K562 (cell line): ENCODE data around the gene SRBD1. TPM values are rescaled to one million over a fixed set of nuclear protein-coding genes. Genes with fewer than 3 reads are reported as not detected.

Experiments used
- ATAC-seq: fragments of 200-7000 bp; cut with Tn5 transposase; 3 replicates; pipeline ENCODE4 v1.9.1; 2020; ENCODE audit warnings: moderate library complexity
- BruUV-seq: library from RNA; stranded (reverse); fragments of 400-500 nt; replicated peaks from 2 replicates; lab custom pipeline; 2021; lab: Mats Ljungman, UMichigan
- CTCF ChIA-PET: fragments of 300-600 bp; formaldehyde crosslinking; extraction: SDS; loops from one replicate; lab custom pipeline; 2021; ENCODE audit warnings: low intra/inter-chr PET ratio; lab: Yijun Ruan, JAX
- POLR2A ChIA-PET: fragments of 300-600, 350-650 bp; sonication (Branson Sonifier 250); formaldehyde crosslinking; extraction: SDS; loops from one replicate; lab custom pipeline; 2021; ENCODE audit warnings: antibody characterized with exemption, inconsistent platforms; lab: Yijun Ruan, JAX
- DNase-seq, 4 experiments: peaks; one replicate each; pipeline versions ENCODE4 v3.0.0 to v3.0.0-alpha.2; 2011 to 2018; ENCODE audit warnings: low spot score in 3 of 4, mixed read lengths in 3 of 4; ENCODE audit errors: extremely low read depth in 1 of 4
- FAIRE-seq: peaks from 2 replicates; lab custom pipeline; 2011; peaks lifted over from hg19 to GRCh38; lab: Jason Lieb, UNC
- H2AFZ ChIP-seq: 2 replicates; pipeline ENCODE4 v1.6.0; 2011; ENCODE audit warnings: low read depth, low read length, control low read depth, inconsistent platforms
- H3K27ac ChIP-seq: fragments of 200-600 bp; 3 replicates; pipeline ENCODE4 v1.8.0; 2011; ENCODE audit warnings: low read depth, mild to moderate bottlenecking, control low read depth, inconsistent platforms, low read length, moderate library complexity, mixed read lengths; ENCODE audit errors: extremely low read depth
- H3K27me3 ChIP-seq, 2 experiments: fragments of 300-600 bp in 1 of 2; 2 replicates in 1 of 2; 3 replicates in 1 of 2; pipeline versions ENCODE4 v1.6.0 to v1.8.0; 2011; ENCODE audit warnings: inconsistent platforms in 2 of 2, low read length in 2 of 2, mild to moderate bottlenecking in 1 of 2, mixed read lengths in 1 of 2, moderate library complexity in 1 of 2; ENCODE audit not compliant: control insufficient read depth in 2 of 2, insufficient read depth in 2 of 2
- H3K36me3 ChIP-seq: fragments of 300-600 bp; 3 replicates; pipeline ENCODE4 v1.8.0; 2011; ENCODE audit warnings: mild to moderate bottlenecking, low read length, inconsistent platforms; ENCODE audit not compliant: control insufficient read depth, insufficient read depth
- H3K4me1 ChIP-seq, 2 experiments: fragments of 200-600 bp in 1 of 2; replicated peaks in 1 of 2; 2 replicates in 1 of 2; 3 replicates in 1 of 2; pipeline versions ENCODE4 v1.5.1 to v1.8.0; 2011; ENCODE audit warnings: inconsistent platforms in 2 of 2, low read length in 2 of 2, mild to moderate bottlenecking in 1 of 2, mixed read lengths in 1 of 2, moderate library complexity in 1 of 2; ENCODE audit not compliant: control insufficient read depth in 2 of 2, insufficient read depth in 2 of 2
- H3K4me2 ChIP-seq: 2 replicates; pipeline ENCODE4 v1.6.1; 2011; ENCODE audit warnings: low read length, control low read depth, inconsistent platforms, mixed read lengths; ENCODE audit not compliant: insufficient read depth
- H3K4me3 ChIP-seq: fragments of 200-600 bp; sonication (generic), shearing (Covaris generic); 2 replicates; pipeline ENCODE4 v1.5.1; 2016; ENCODE audit warnings: control low read depth, inconsistent platforms
- H3K79me2 ChIP-seq: fragments of 200-600 bp; 3 replicates; pipeline ENCODE4 v1.8.0; 2011; ENCODE audit warnings: low read length, inconsistent platforms; ENCODE audit not compliant: control insufficient read depth, insufficient read depth
- H3K9ac ChIP-seq, 2 experiments: 2 replicates each; pipeline versions ENCODE4 v1.6.0 to v1.6.1; 2011; ENCODE audit warnings: low read depth in 2 of 2, low read length in 2 of 2, control low read depth in 1 of 2, inconsistent platforms in 1 of 2, mild to moderate bottlenecking in 1 of 2, mixed read lengths in 1 of 2; ENCODE audit not compliant: insufficient read depth in 1 of 2
- H3K9me1 ChIP-seq: one replicate; pipeline ENCODE4 v1.6.0; 2011; ENCODE audit warnings: inconsistent platforms, mild to moderate bottlenecking, low read length, moderate library complexity; ENCODE audit not compliant: control insufficient read depth, insufficient read depth
- H3K9me3 ChIP-seq: replicated peaks from 2 replicates; pipeline ENCODE4 v1.5.1; 2011; ENCODE audit warnings: low read depth, low read length, inconsistent platforms; ENCODE audit not compliant: control insufficient read depth, insufficient read depth
- H4K20me1 ChIP-seq: replicated peaks from 2 replicates; pipeline ENCODE4 v1.6.1; 2011; ENCODE audit warnings: low read length, inconsistent platforms, mixed read lengths; ENCODE audit not compliant: control insufficient read depth, insufficient read depth
- CHCHD3 ChIP-seq: fragments of 250-450 bp; sonication (Bioruptor Pico); IDR thresholded peaks from 2 replicates; pipeline ENCODE4 v2.1.2; 2022; ENCODE audit warnings: mild to moderate bottlenecking
- CHD4 ChIP-seq: fragments of 200-600 bp; sonication (generic); IDR thresholded peaks from 3 replicates; pipeline ENCODE4 v1.6.1; 2012; ENCODE audit warnings: low read depth, mild to moderate bottlenecking, mixed read lengths, low read length, inconsistent platforms; ENCODE audit not compliant: insufficient read depth, insufficient replicate concordance, poor library complexity, severe bottlenecking
- EHMT2 ChIP-seq: fragments of 450-650 bp; IDR thresholded peaks from 2 replicates; pipeline ENCODE4 v1.6.1; 2018; ENCODE audit warnings: antibody characterized with exemption
- JUN ChIP-seq, 2 experiments: sonication (generic) in 1 of 2; formaldehyde crosslinking in 1 of 2; IDR thresholded peaks; 2 replicates each; pipeline versions ENCODE4 v1.6.1 to v1.8.0; 2012 to 2022; ENCODE audit warnings: borderline replicate concordance in 2 of 2, mild to moderate bottlenecking in 2 of 2, improper control_type of control experiment in 1 of 2, low read depth in 1 of 2, low read length in 1 of 2, missing genetic modification reagents in 1 of 2
- SP1 ChIP-seq: sonication (generic); formaldehyde crosslinking; IDR thresholded peaks from 2 replicates; pipeline ENCODE4 v1.8.1; 2022; ENCODE audit warnings: mild to moderate bottlenecking, missing genetic modification reagents
- SPI1 ChIP-seq: IDR thresholded peaks from 2 replicates; pipeline ENCODE4 v1.6.1; 2011; ENCODE audit warnings: low read depth, low read length, control low read depth, borderline replicate concordance
- ZNF780A ChIP-seq: fragments of 250-450 bp; sonication (Bioruptor Pico); IDR thresholded peaks from 2 replicates; pipeline ENCODE4 v1.5.0; 2021; ENCODE audit warnings: mild to moderate bottlenecking
- WGBS: fragments of 100-300 bp; shearing (Covaris generic); methylation state at CpG from one replicate; pipeline ENCODE4 v1.1.6; 2016; ENCODE audit warnings: low coverage, mixed read lengths; ENCODE audit not compliant: insufficient coverage; ENCODE audit errors: missing lambda C conversion rate; 5-methylcytosine and 5-hydroxymethylcytosine counted together
- in situ Hi-C: fragments of 300-500 bp; cut with MboI; formaldehyde crosslinking; loops from 4 replicates; pipeline ENCODE4 v1.15.0; 2018; ENCODE audit warnings: inconsistent platforms, mixed read lengths
- intact Hi-C: fragments of 100-400 bp; cut with micrococcal nuclease; formaldehyde crosslinking; loops from 2 replicates; pipeline ENCODE4 v1.14.2; 2022
- polyA plus RNA-seq, 8 experiments: library from polyadenylated mRNA; depleted of rRNA in 4 of 8; stranded (reverse) in 5 of 8; unstranded in 3 of 8; fragments of >200 nt; fragmentation: Nextera tagmentation in 2 of 8; fragmentation: Illumina TruSeq in 1 of 8; extraction: Ambion mirVana in 2 of 8; extraction: Trizol in 1 of 8; gene quantifications; 2 replicates each; pipeline versions ENCODE4 v1.2.1 to v1.2.3, GENCODE V29; 2011 to 2014; ENCODE audit warnings: inconsistent platforms in 1 of 8, missing spikeins in 1 of 8
- total RNA-seq, 7 experiments: library from RNA; depleted of rRNA in 6 of 7; stranded (reverse); fragments of >200 nt in 6 of 7; fragmentation: Illumina TruSeq in 2 of 7; extraction: Trizol in 2 of 7; gene quantifications; 2 replicates each; pipeline versions ENCODE4 v1.2.1 to v1.2.3, GENCODE V29; 2011 to 2021; ENCODE audit warnings: low replicate concordance in 1 of 7

SRBD1 gene
- total and polyA plus RNA-seq, 9 of the 15 experiments (the other 6 are each of a cell fraction or from before 2014, with no cell fraction given): 6.9 to 23.2 (median 14.7) TPM

DNA sequence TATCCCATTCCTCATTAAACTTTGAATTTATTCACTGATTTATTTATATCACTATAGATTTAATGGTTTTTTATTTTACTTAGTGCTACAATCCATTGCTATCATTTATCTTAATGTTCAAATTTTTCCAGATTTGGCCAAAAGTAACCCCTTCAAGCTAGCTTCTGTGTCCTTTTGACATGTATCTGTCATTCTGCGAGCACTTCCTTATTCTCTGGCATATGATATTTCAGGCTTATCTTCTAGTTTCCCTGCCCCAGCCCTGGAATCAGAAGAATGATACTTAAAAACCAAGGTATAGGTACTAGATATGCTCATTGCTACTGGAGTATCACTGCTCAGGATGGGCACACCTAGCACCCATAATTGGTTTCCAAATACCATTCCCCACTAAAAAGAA, 28.5 kb downstream of the SRBD1 start:
- intact Hi-C loops: no loop called here
- Histone ChIP-seq H3K79me2 (peaks cover 20% of the 10 kb centered on the region), H3K4me1 (peaks cover 0 to 3% of the 10 kb centered on the region in 2 experiments; a peak in 2 of 5 replicates), H3K4me3 (no peak overlapping the region), H3K4me2 (no peak overlapping the region), H2AFZ (no peak overlapping the region), H3K27me3 (no peaks in the 10 kb centered on the region), H3K27ac (no peak overlapping the region), H3K36me3 (peaks cover 27% of the 10 kb centered on the region), H4K20me1 (no peaks in the 10 kb centered on the region), H3K9ac (no peak overlapping the region), H3K9me1 (no peaks in the 10 kb centered on the region), H3K9me3 (no peaks in the 10 kb centered on the region)
- TF ChIP-seq SP1 (CRISPR knock-in tag) (no peak), EHMT2 (no peak), ZNF780A (no peak), CHD4 (no peak), JUN (IDR thresholded peaks at IDR 0.05; ENCODE audit: borderline replicate concordance, low read depth, low read length) (no peak), JUN (CRISPR knock-in tag; IDR thresholded peaks at IDR 0.05; ENCODE audit: borderline replicate concordance) (no peak), CHCHD3 (CRISPR knock-in tag) (no peak), SPI1 (peak; percentile 68; the same call in 1 of the 2 replicates)
- BruUV-seq: no TSS peak
- FAIRE-seq (no peak), DNase-seq (no peak), ATAC-seq (no peak)
- ChIA-PET CTCF (no interaction called here), POLR2A (no interaction called here)
- WGBS: 86% methylated on average over 1 of the region's 1 CpG
- in situ Hi-C loops: no loop called here
